SK-N-SH treated with all-trans-retinoic acid at 6 μM for 48 hours (cell line): ENCODE results near the gene AMIGO3.

Experiments used
- ARNTL ChIP-seq: fragments of 450-650 bp; formaldehyde crosslinking; IDR thresholded peaks from 2 replicates; pipeline ENCODE4 v1.5.0; 2020; ENCODE audit warnings: low read depth, mild to moderate bottlenecking, moderate library complexity, borderline replicate concordance
- ISL1 ChIP-seq: fragments of 250-450 bp; sonication (Bioruptor Pico); IDR thresholded peaks from 2 replicates; pipeline ENCODE4 v2.1.2; 2022; ENCODE audit warnings: mild to moderate bottlenecking, moderate library complexity
- OSR1 ChIP-seq: fragments of 250-450 bp; sonication (Bioruptor Pico); IDR thresholded peaks from 2 replicates; pipeline ENCODE4 v1.8.0; 2022; ENCODE audit warnings: moderate library complexity, mild to moderate bottlenecking, inconsistent platforms
- PATZ1 ChIP-seq: fragments of 250-450 bp; sonication (Bioruptor Pico); IDR thresholded peaks from 2 replicates; pipeline ENCODE4 v1.8.0; 2020; ENCODE audit warnings: mild to moderate bottlenecking, moderate library complexity, borderline replicate concordance
- PPARA ChIP-seq: fragments of 250-450 bp; sonication (Bioruptor Pico); IDR thresholded peaks from 2 replicates; pipeline ENCODE4 v1.5.0; 2020; ENCODE audit warnings: mild to moderate bottlenecking, borderline replicate concordance
- RARB ChIP-seq: fragments of 250-450 bp; sonication (Bioruptor Pico); IDR thresholded peaks from 2 replicates; pipeline ENCODE4 v1.8.0; 2021; ENCODE audit warnings: mild to moderate bottlenecking, moderate library complexity
- TOX ChIP-seq: fragments of 250-450 bp; sonication (Bioruptor Pico); IDR thresholded peaks from 2 replicates; pipeline ENCODE4 v1.8.0; 2021; ENCODE audit warnings: mild to moderate bottlenecking, moderate library complexity, borderline replicate concordance
- TSHZ2 ChIP-seq: fragments of 250-450 bp; sonication (Bioruptor Pico); IDR thresholded peaks from 2 replicates; pipeline ENCODE4 v1.5.0; 2020; ENCODE audit warnings: mild to moderate bottlenecking, moderate library complexity
- ZNF8 ChIP-seq: fragments of 450-650 bp; formaldehyde crosslinking; IDR thresholded peaks from 2 replicates; pipeline ENCODE4 v1.5.0; 2020; ENCODE audit warnings: mild to moderate bottlenecking, moderate library complexity
- TF ChIP-seq, protein P1 (sequence below): fragments of 250-450 bp; sonication (Bioruptor Pico); IDR thresholded peaks from 2 replicates; pipeline ENCODE4 v1.5.1; 2021; ENCODE audit warnings: mild to moderate bottlenecking, moderate library complexity

DNA sequence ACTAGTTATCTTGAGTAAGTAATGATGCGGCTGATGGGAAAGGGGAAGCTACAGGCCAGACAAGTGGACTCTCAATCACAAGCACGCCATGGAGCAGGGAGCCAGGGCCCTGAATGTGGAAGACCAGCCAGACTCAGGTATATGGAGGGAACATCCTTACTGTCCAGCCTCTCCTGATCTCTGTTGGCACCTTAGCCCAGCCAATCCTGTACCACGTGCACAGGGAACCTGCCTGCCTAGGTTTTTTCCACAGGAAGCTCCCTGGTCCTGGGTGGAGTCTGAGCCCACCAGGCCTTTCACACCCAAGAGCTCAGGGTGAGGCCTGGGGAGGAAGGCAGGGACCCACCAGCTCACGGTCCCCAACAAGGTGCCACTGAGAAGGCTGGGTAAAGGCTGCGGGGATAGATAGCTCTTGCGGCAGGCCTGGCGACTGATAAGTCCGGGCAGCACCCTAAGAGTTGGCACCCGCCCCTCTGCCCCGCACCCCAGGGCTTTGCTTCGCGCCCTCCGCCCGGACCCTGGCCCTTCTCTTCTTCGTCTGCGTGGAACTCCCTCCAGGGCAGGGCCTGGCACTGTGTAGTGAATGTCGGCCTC, 46.3 kb downstream of the AMIGO3 start:
- TF ChIP-seq, protein P1, sequence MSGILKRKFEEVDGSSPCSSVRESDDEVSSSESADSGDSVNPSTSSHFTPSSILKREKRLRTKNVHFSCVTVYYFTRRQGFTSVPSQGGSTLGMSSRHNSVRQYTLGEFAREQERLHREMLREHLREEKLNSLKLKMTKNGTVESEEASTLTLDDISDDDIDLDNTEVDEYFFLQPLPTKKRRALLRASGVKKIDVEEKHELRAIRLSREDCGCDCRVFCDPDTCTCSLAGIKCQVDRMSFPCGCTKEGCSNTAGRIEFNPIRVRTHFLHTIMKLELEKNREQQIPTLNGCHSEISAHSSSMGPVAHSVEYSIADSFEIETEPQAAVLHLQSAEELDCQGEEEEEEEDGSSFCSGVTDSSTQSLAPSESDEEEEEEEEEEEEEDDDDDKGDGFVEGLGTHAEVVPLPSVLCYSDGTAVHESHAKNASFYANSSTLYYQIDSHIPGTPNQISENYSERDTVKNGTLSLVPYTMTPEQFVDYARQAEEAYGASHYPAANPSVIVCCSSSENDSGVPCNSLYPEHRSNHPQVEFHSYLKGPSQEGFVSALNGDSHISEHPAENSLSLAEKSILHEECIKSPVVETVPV (CRISPR knock-in tag), result no peak
- no peak for TF ChIP-seq OSR1 (CRISPR knock-in tag)
- TF ChIP-seq ZNF8, result no peak
- TF ChIP-seq RARB (CRISPR knock-in tag), result no peak
- no peak for TF ChIP-seq PATZ1 (CRISPR knock-in tag)
- no peak for TF ChIP-seq ARNTL (CRISPR knock-in tag)
- TF ChIP-seq PPARA (CRISPR knock-in tag), result no peak
- TF ChIP-seq TSHZ2 (CRISPR knock-in tag), result no peak
- TF ChIP-seq ISL1 (CRISPR knock-in tag), result no peak
- no peak for TF ChIP-seq TOX (CRISPR knock-in tag)
